Transverse colon (tissue), 4 donors: ENCODE data around the gene RNU4-1. TPM values are rescaled to one million over a fixed set of nuclear protein-coding genes. Genes with fewer than 3 reads are reported as not detected.

Experiments used
- DNase-seq: peaks from one replicate; pipeline ENCODE4 v3.0.0-alpha.2; 2019
- H3K27ac ChIP-seq, 4 donors: fragments of 200-600 bp; sonication (generic); 2 replicates each; pipeline ENCODE4 v1.5.1; 2016 to 2018; ENCODE audit warnings: inconsistent platforms in 4 of 4
- H3K27me3 ChIP-seq: fragments of 200-600 bp; sonication (generic); 2 replicates; pipeline ENCODE4 v1.5.1; 2017; ENCODE audit warnings: inconsistent platforms
- H3K36me3 ChIP-seq, 4 donors: fragments of 200-600 bp; sonication (generic); 2 replicates each; pipeline ENCODE4 v1.5.1; 2017 to 2019; ENCODE audit warnings: inconsistent platforms in 4 of 4
- H3K4me1 ChIP-seq, 4 donors: fragments of 200-600 bp; sonication (generic); 2 replicates each; pipeline ENCODE4 v1.5.1; 2017 to 2020; ENCODE audit warnings: inconsistent platforms in 4 of 4
- H3K4me3 ChIP-seq, 4 donors: fragments of 200-600 bp; sonication (generic); 1 replicate in 1 of 4; 2 replicates in 3 of 4; pipeline versions ENCODE4 v1.5.1 to v1.6.1; 2017 to 2019; ENCODE audit warnings: inconsistent platforms in 4 of 4
- H3K9me3 ChIP-seq, 2 donors: fragments of 200-600 bp; sonication (generic); 2 replicates each; pipeline ENCODE4 v1.5.1; 2017 to 2019; ENCODE audit warnings: inconsistent platforms in 2 of 2
- CTCF ChIP-seq, 5 experiments: fragments of 200-600 bp in 3 of 5; fragments of 450-650 bp in 2 of 5; sonication (generic) in 3 of 5; IDR thresholded peaks; 1 replicate in 2 of 5; 2 replicates in 3 of 5; pipeline ENCODE4 v1.5.1; 2016 to 2017; ENCODE audit warnings: antibody characterized with exemption in 5 of 5, inconsistent platforms in 3 of 5, mild to moderate bottlenecking in 2 of 5, moderate library complexity in 1 of 5
- EP300 ChIP-seq: sonication (generic); formaldehyde crosslinking; IDR thresholded peaks from one replicate; pipeline ENCODE4 v1.6.1; 2017; ENCODE audit warnings: antibody characterized with exemption, low read depth
- POLR2A ChIP-seq: fragments of 450-650 bp; IDR thresholded peaks from one replicate; pipeline ENCODE4 v1.6.1; 2016; ENCODE audit warnings: antibody characterized with exemption, mild to moderate bottlenecking, moderate library complexity
- POLR2AphosphoS5 ChIP-seq, 3 donors: sonication (generic); formaldehyde crosslinking; IDR thresholded peaks; one replicate each; pipeline ENCODE4 v1.6.1; 2016; ENCODE audit warnings: antibody characterized with exemption in 3 of 3
- WGBS, 2 donors: methylation state at CpG; one replicate each; pipeline ENCODE4 v1.1.5; 2018; ENCODE audit warnings: low coverage in 1 of 2; 5-methylcytosine and 5-hydroxymethylcytosine counted together
- in situ Hi-C, 4 donors: fragments of 200-750 bp; cut with MboI; loops; one replicate each; pipeline versions ENCODE4 v1.15.0 to v1.15.1; 2017; ENCODE audit warnings: low sequenced_read_pairs in 3 of 4, low pct_ligation_motif_present in 1 of 4, low pct_unique_long_range_greater_than_20kb in 1 of 4
- intact Hi-C: fragments of 100-400 bp; cut with DNase I; formaldehyde crosslinking; loops from one replicate; pipeline ENCODE4 v1.15.1; 2023; ENCODE audit warnings: low total_unique reads
- total RNA-seq, 4 donors: library from RNA; depleted of rRNA; stranded (reverse); fragments of >200 nt; gene quantifications; one replicate each; pipeline ENCODE4 v1.1.0, GENCODE V29; 2016

Gene RNU4-1
- total RNA-seq, 4 donors from 2014 or later = under 0.01 TPM; not detected in 1

GRCh38 chr12:120328228-120328627 is 35.2 kb upstream of the RNU4-1 start:
- Histone ChIP-seq H3K36me3 (no peaks in the 10 kb centered on the region), H3K4me3 (no peak overlapping the region), H3K27ac (no peak overlapping the region), H3K4me1 (peaks cover 0 to 5% (median 0%) of the 10 kb centered on the region in 4 donors), H3K9me3 (no peaks in the 10 kb centered on the region), H3K27me3 (no peaks in the 10 kb centered on the region)
- TF ChIP-seq POLR2A (no peak), POLR2AphosphoS5 (IDR thresholded peaks at IDR 0.05) (no peak), CTCF (IDR thresholded peaks at IDR 0.05) (no peak), EP300 (no peak)
- no peak for DNase-seq
- 78 to 85% methylated on average over 4 of the region's 4 CpGs for WGBS, 2 donors
- intact Hi-C loops (no loop called here), in situ Hi-C loops (loop anchor here in 1 of 4 donors (10.0 kb wide), 1 partner anchor 107 kb away; the partner anchor contains the start of gene COX6A1)

GRCh38 chr12:120327593-120327992 is 34.6 kb upstream of the RNU4-1 start, which contains the start of gene PLA2G1B:
Gene PLA2G1B (minus strand): TSS chr12:120327779. CDS start chr12:120327753, 26 bp downstream.
- Histone ChIP-seq H3K27me3 (no peaks in the 10 kb centered on the region), H3K36me3 (no peaks in the 10 kb centered on the region), H3K27ac (no peak within 1 kb of the TSS), H3K4me3 (no peak within 1 kb of the TSS), H3K4me1 (peaks cover 0 to 5% (median under 1%) of the 10 kb centered on the region in 4 donors), H3K9me3 (no peaks in the 10 kb centered on the region)
- DNase-seq = no peak
- in situ Hi-C loops = loop anchor here in 1 of 4 donors (10.0 kb wide), 1 partner anchor 107 kb away; the partner anchor contains the start of gene COX6A1
- TF ChIP-seq POLR2A (no peak), CTCF (IDR thresholded peaks at IDR 0.05) (no peak), EP300 (no peak), POLR2AphosphoS5 (IDR thresholded peaks at IDR 0.05) (no peak)
- WGBS, 2 donors = 67 to 76% methylated on average over 3 to 5 of the region's 5 CpGs
- intact Hi-C loops = no loop called here

DNA sequence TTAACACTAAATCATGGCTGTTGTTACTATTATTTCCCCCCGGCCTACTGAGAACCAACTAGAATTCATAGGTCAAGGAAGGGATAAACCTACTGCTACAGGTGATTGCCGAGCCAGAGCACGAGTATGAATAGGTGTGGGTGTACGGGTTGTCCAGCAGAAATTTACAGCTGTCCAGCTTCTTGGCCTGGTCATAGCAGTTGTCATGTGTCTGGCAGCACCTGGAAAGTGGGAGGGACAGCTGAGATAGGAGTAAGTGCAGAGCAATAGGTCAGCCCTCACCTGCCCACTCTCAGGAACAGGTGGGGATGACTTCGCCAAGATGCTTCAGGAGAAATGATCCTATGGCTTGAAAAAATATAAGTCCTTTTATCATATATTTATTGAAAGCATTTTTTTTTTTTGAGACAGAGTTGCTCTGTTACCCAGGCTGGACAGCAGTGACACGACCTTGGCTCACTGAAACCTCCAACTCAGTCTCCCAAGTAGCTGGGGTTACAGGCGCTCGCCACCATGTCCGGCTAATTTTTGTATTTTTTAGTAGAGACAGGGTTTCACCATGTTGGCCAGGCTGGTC is 31.9 kb upstream of the RNU4-1 start:
- no peaks in the 10 kb centered on the region for H3K36me3 ChIP-seq
- intact Hi-C loops = no loop called here
- H3K27ac ChIP-seq = no peak overlapping the region
- peaks cover 0 to 22% (median 12%) of the 10 kb centered on the region in 4 donors for H3K4me1 ChIP-seq
- H3K9me3 ChIP-seq = no peaks in the 10 kb centered on the region
- WGBS, 2 donors = 61 to 68% methylated on average over 7 to 9 of the region's 9 CpGs
- DNase-seq = no peak
- no peak for TF ChIP-seq POLR2A
- TF ChIP-seq POLR2AphosphoS5 (IDR thresholded peaks at IDR 0.05) = no peak
- no peak for TF ChIP-seq EP300
- TF ChIP-seq CTCF (IDR thresholded peaks at IDR 0.05) = no peak
- in situ Hi-C loops = loop anchor here in 1 of 4 donors (10.0 kb wide), 1 partner anchor 110 kb away; the partner anchor contains the start of gene COX6A1
- no peaks in the 10 kb centered on the region for H3K27me3 ChIP-seq
- no peak overlapping the region for H3K4me3 ChIP-seq

DNA sequence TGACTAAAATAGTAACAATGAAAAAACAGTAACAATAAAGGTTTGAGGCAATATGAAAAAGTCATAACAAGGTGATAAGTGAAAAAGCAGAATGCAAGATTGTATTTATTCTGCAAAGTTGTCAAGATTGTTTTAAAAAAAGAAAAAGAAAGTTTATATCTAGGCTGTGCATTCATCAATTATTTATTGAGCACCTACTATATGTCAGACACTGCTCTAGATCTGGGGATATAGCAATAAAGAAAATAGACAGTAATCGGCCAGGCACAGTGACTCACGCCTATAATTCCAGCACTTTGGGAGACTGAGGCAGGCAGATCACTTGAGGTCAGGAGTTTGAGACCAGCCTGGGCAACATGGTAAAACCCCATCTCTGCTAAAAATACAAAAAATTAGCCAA is 30.7 kb upstream of the RNU4-1 start:
- no peak for DNase-seq
- intact Hi-C loops = no loop called here
- Histone ChIP-seq H3K9me3 (no peaks in the 10 kb centered on the region), H3K27me3 (no peaks in the 10 kb centered on the region), H3K4me3 (no peak overlapping the region), H3K4me1 (peaks cover 0 to 22% (median 12%) of the 10 kb centered on the region in 4 donors), H3K27ac (no peak overlapping the region), H3K36me3 (no peaks in the 10 kb centered on the region)
- in situ Hi-C loops = loop anchor here in 1 of 4 donors (10.0 kb wide), 1 partner anchor 111 kb away; the partner anchor contains the start of gene COX6A1
- TF ChIP-seq POLR2AphosphoS5 (IDR thresholded peaks at IDR 0.05) (no peak), CTCF (IDR thresholded peaks at IDR 0.05) (no peak), EP300 (no peak), POLR2A (no peak)
- 60 to 91% methylated on average over 1 to 2 of the region's 2 CpGs for WGBS, 2 donors
